ENCODE results near the gene PTPRD.

The PTPRD gene

DNA sequence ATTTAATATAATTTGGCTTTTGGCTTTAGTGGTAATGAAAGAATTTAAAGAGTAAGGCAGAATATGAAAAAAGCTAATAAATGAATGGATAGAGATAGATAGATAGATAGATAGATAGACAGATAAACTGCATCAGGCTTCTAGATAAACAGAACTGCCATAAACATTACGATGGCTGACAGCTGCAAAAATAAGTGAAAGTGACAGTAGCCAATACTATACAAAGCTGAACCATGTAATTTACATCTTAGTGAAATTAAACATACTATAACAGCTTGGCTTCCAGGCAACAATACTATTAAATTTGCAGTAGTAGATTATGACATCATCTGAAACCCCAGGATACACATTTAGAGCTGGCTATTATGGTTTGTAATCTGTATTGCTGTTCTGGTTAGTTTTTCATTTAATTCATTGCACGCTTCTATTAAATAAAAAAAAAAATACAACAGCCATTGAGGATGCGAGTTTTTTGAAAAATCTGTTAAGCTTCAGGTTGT, 1354.8 kb downstream of the PTPRD start:
- DNase-seq = no peak

DNA sequence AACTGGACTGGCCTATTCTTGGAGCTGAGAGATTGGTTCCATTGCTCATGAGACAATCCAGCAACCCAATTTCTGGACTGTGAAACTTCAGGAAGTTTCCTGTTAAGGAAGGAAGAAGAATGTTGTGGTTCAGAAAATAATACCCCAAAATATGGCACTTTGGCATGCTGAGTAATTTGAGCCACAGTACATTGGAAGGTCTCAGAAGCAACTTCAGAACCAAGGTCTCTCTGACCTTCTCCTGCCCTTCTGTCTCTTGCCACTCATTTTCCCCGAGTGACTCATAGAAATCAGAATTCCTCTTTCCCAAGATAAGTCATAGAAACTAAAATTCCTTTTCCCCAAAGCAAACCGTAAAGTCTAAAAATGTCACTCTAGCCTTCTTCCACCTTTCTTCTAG, 1366.1 kb downstream of the PTPRD start:
- DNase-seq = no peak

DNA sequence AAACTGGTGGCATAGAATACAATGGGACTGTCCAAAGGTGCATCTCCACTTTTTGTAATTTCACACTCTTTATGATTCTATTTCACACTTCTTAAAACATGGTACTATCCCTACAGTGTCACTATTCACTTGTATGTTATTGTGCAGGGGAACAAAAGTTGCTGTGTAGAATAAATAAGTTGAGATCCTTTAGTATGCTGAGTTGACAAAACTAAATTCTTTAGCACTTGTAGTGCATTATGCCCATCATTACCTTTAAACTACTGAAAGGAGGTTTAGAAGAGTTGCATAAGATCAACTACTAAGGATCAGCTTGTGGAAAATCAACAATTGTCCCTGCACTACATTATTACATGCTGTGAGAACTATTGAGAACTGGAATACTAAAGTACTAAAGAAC, 1380.9 kb downstream of the PTPRD start:
- no peak for DNase-seq

DNA sequence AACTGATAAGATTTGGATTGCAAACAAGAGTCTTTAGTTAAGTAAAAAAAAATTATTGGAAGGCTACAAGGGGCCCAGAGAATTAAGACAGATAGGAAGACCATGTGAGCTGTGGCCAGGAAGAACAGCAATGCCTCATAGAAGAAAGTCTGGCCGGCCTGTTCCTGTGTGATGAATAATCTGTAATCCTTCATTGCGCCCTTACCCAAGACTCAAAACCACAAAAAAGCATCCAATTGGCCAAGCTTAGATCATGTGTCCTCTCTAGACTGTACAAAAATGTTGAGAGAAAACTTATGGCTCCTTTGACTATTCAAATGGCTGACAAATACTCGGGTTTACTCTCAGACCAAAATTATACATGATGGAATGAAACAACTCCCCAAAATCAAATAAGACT, 1383.5 kb downstream of the PTPRD start:
- no peak for DNase-seq

DNA sequence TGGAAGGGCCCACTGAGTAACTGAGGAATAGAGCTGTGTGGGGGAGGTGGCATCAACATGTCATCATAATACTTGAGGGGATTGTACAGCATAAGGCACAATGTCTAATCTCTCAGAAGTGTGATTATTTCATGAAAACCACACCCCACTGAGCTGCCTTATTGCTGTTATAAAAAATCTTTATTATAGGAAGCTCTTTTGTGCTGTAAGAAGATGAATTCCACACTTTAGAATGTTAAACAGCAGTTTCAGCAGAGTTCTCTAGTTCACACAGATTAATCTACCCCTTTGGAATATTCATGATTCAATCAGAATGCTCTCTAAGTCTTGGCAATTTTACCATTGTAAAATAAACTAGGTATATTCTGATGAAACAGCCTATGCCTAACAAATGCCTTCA, 1389.6 kb downstream of the PTPRD start:
- DNase-seq = no peak

DNA sequence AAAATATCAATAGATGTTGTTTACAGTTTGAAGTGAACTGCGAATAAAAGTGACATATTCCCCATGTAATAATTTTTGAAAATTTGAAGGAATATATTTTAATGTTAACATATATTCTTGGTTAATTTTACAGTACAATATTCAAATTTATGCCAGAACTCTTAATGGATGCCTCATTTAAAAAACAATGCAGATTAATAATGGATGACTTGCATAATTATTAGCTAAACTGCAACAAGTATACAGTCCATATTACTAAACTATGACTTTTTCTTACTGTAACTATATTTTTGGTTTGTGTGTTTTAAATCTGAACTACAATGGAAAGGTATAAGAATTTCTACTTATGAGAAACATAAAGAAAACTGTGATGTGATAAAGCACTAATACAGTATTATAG, 1390.1 kb downstream of the PTPRD start:
- DNase-seq = no peak

DNA sequence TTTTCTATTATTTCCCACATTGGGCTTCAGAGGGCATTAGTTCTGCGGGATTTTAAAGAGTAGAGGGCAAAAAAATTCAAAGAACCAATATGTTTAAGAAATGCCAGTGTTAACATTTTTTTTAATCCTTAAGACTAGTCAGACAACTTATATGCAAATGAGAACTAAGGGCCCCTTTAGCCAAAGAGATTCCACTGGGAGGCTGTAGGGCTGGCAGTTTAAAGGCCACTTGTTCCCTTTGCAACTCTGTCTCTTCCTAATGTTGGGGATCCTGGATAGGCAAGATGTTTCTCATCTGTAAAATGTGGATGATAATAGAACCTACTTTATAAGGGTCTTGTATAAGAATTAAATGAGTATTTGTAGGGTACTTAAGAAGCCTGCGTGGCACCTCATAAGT, 1395.9 kb downstream of the PTPRD start:
- peak in 1 of 2 experiments; percentile 17 for DNase-seq

DNA sequence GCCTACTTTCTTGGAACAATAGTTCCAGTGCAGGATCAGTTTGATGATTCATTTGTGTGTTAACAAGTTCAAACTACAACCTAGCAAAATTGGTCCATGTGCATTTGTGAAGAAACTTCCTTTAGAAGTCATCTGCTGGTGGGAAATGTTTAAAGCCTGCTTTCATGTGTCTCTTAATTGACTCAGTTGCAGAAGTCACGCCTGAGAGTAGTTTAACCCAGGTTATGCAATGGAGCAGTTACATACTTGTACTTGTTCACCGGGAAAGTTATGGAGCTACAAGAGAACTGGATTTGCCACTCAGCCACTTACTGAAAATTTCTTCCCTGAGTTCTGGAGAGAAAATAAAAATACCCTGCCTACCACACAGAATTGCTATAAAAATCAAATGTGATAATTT, 1397.8 kb downstream of the PTPRD start:
- DNase-seq = no peak

DNA sequence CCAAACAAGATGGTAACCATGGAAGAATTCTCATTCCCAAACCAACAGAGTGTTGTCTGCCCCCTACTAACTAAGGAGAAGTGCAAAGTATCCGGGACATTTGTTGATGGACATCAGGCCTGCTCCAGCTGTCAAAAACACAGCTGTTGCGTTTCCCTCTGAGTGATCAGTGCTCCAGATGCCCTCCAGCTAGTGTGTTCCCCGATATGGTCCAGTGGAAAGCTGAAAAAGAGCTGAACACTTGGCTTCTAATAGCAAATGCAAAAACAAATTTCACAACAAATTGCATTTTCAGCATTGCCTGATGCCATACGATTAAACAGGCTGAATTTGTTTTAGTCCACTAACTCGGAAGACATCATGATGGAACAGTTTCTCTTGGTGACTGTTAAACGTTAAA, 1398.7 kb downstream of the PTPRD start:
- DNase-seq = no peak

DNA sequence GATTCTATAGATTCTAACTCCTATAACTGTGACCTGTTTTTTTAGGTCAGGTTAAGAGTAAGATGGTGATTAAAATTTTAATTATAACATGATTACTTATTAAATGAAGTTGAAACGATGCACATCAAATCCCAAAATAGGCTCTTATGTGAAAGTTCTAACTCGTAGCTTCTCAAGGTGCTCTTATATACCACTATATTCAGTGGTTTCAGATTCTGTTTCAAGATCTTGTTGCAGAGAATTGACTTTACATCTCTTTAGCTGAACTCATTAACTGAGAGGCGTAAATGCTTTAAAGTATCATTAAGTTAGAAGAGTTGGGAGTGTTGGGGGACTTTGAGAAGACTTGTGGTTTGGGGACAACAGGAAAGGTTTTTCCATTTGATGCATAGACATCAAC, 1399.8 kb downstream of the PTPRD start:
- no peak for DNase-seq

DNA sequence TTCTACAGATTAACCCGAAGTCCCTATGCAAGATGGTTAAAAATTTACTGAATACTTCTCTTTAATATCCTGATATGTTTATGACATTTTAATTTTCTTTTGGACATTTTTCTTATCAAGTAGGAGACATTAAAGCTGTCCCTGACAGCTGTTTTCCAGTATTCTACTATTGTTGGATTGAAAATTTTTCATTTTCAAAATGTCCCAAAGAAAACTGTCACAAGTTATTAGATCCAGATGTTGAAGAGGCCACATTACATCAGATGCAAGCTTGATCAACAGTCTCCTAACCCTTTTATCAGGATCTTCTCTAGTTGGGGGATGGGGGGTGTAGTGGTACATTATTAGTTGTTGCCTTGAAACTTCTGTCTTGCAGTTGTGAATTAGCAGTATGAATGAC, 1410.5 kb downstream of the PTPRD start:
- DNase-seq = no peak

DNA sequence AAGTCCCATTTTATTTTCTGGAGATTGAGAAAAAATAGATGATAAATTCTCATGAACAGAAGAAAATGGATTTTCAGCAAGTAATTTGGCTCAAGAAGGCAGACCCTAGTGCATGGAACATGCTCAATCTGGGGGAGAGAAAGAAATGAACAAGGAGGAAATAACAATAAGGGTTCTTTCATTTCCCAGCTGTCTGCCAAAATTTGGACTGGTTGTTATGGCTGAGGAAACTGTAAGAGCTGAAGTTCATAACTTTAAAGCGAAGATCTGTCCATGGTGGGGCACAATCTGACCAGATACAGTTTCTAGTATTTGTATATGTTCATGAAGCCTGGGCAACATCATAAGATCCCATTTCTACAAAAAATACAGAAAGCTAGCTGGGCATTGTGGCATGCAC, 1426.7 kb downstream of the PTPRD start:
- no peak for DNase-seq

DNA sequence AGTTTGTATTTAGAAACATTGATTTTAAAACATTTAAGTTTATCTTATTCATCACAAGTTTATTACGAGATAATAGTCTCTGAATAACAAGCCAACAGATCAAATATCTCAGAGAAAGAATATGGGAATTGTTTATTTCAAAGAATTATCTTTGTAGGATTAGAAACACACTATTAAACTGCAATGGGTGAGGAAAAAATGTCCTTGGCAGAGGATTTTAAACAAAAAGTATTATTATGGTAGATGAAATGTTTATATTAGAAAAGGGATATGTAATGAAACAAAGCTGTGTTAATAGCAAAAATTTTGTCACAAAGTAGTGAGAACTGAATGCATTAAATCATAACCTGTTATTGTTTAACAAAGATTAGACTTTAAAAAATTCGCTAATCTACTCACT, 1430.4 kb downstream of the PTPRD start:
- no peak for DNase-seq

DNA sequence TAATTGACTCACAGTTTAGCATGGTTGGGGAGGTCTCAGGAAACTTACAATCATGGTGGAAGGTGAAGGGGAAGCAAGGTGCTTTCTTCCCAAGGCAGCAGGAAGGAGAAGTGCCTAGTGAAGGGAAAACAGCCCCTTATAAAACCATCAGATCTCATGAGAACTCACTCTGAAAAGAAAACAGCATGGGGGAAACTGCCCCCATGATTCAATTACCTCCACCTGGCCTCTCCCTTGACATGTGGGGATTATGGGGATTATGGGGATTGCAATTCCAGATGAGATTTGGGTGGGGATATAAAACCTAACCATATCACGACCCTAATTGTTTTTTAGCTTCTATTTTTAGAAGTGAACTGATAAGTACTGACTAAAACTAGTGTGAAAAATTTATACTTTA, 1435.7 kb downstream of the PTPRD start:
- no peak for DNase-seq

DNA sequence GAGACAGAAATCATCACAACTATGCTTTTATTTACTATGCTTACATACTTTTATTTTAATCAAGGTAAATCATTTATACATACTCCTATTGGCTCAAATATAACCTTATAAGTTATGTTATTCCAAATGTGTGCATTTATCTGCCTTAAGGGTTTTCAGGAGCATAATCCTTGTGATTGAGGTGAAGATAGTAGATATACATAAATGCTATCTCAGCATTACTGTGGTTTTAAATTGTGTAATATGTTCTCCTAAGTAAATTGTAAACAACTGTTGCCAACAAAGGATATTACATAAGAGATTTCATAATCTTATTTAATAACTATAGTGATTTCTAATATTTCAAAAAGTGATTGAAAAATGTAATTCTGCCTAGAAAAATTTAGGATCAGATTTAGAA, 1438.4 kb downstream of the PTPRD start:
- DNase-seq = no peak

DNA sequence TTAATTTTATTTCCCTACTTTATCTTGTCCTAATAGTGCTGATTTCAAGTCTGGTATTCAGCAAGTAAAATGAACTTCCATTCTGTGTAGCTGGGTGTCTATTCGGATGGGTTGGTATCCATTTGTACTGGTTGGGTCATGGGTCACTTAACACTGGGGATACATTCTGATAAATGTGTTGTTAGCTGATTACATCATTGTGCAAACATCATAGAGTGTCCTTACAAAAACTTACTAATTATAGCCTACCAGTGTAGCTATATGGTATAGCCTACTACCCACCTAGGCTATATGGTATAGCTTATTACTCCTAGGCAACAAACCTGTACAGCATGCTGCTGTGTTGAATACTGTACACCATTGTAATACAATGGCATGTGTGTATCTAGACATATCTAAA, 1439.5 kb downstream of the PTPRD start:
- no peak for DNase-seq

DNA sequence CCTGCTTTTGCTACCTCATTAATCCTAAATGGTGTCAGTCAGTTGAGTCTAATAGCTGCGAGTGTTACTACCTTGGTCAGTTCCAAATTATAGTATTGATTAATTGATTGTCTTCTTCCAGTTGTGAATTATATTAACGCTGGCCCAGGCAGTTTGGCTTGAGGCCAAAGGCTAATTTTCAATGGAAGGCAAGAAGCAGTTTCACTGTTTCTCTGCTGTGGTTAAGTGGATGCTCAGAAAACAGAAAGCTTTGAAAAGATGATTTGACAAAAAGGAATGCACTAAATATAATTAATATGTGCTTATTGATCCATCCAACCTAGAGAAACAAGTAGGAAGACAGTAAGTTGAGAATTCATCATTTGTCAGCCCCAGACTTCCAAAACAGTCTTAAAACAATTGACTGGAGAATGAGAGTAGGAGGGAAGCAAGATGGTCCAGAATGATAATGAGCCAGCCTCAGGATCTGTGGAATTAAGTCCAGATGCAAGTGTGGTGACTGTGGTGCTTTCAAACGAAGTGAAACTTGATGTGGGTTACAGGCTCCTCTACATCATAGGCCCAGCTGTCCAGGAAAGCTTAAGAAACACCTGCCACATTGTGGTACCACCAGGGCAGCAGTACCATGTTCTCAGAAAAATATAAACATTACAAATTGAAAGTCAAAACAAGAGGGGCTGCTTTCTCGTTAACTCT, 1442.2 kb downstream of the PTPRD start:
- DNase-seq = no peak

DNA sequence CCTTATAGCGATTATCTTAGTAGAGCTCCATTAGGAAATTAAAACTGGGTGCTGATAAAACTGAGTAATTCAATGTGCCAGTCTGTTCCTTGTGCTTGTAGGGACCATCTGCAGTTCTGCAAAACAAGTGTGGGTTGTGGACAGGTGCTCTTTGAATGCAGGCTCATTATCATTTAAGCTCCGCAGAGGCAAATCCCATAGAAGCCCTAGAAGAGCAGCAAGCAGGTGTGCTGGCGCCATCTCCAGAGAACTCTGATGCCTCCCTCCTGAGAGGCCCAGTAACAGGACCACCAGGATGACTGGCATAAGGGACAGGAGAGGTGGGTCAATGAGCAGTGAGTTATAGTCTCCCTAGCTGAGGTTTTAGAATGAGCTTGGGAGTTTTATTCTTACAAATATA, 1470.8 kb downstream of the PTPRD start:
- peak; percentile 53 to 79 for DNase-seq

DNA sequence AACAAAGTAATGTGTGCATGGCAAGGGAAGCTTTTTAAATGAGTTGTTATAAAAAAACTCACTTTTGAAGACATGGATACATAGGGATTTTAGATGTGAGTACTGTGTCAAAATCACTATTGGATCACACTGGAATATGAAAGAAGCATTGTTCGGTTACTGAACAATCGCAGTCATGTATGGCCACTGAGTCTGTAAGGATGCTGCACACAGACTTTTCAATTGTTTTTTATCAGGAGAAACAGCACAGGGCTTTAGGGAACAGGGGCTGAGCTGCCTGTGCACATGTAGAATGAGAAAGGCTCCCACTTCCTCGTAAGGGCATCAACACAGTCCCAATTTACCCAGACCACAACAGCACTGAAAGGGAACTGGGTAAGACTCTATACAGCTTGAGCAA, 1479.3 kb downstream of the PTPRD start:
- DNase-seq = no peak

DNA sequence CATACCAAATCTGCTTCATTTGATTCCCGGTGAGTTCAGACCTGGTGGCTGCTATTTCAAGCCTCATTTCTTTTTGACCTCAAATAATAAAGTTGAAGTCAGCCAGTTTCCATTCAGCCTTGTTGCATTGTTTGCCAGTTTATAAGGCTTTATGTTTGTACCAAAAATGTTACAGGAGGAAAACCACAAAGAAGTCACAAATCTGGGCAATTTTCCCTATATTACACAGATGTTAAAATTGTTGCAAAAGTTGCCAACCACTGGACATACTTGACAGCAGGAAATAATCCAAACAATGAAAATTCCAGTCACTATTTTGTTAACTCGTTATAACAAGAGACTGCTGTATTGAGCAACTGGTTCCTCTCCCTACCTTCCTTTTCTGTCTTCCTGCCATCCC, 1488.2 kb downstream of the PTPRD start:
- DNase-seq = no peak

DNA sequence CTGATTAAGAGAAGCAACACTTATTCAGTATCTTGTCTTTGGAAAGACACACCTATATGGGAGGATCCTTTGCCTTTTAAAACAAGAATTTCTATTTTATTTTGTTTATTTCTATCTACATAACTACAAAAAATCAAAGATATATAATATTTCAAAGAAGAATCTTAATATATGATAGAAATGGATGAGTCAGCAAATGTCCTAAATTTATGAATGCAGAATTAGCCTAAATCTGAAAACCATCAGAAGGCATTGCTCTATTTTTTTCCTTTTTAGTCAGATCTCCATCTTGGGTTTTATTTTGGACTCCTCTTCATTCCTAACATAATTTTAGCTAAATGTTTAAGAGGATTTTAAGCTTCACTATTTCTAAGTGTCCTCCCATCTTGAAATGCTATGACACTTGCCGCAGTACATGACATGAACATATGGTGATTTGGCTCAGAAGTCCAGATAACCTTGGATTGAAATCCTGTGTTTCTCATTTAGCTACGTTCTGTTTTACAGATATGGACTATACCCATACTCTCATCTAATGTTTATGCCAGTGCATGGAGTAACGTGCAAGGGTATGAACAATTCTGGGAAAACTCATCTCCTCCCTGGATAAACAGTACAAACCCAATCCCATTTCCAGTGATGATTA, 1490.4 kb downstream of the PTPRD start:
- DNase-seq = no peak

DNA sequence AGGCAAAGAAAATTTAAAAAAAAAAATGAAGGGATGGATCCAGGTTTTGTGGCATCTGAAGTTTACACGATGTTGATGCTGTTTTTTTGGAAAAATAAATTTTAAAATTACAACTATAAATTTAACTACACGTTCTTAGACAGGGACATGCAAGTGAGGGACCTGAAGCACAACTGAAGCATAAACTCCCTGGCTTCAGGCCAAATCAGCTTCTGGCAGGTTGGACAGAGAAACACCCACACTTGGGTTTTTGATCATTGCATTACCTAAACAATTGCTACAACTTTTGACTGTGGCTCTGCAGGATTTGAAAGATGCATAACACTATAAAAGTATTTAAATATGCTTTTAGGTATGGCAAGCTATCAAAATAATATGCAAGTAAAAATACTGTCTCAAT, 1494.9 kb downstream of the PTPRD start:
- no peak for DNase-seq

DNA sequence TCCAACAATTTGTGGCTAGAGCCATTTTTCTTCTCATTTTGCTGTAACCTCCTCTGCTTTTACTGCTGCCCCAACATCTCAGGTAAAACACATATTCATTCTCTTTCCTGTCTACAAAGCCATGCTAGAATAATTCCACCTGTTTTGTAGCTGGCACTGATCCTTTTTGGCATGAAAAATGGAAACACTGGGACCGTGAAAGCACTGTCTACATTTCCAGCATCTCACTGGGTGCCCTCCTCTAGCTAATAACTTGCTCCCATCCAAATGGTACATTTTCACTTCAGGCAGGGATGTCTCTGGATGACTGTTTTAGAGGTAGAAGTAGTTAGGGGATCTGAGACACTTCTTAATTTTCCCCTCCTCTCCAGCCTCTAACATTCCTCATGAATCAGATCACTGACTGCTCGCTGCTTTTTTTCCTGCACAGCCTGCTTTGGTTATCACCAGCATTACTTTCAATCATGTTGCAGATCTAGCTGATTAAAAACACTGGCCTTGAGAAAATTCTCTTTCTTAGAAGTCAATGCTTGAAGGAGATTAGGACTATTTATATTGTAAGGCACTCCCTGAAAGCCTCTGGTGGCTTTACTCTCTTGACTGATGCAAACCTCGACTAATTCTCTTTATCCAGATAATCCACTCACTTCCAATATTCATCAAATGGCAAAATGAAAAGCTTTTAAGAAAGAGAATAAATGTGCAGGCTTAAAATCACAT, 1500.6 kb downstream of the PTPRD start:
- no peak for DNase-seq

DNA sequence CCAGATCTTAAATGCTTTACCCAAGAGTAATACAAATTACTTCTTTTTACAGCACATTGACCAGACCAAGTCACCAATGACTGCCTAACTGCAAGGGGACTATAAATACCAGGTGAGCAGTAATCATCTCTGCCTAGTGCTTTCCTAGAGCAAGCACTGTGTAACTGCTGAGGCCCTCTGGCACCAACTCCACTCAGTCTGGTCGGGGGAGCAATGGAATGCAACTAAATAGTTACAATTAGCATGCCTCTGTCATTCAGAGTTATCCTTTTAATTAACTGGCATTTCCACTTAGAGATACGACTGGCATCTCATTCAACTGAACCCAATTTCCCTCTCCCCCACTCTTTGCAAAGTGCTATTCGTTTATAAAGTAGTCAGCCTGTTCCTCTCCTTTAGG, 1504.2 kb downstream of the PTPRD start:
- DNase-seq = no peak
